ENCODE data around the gene FOLR2.
"Not testable (repeated sequence)": the region's sequence is repeated elsewhere in the genome, so short reads cannot be mapped to it uniquely, and the experiment has no call there.

The FOLR2 gene

GRCh38 chr11:72216638-72217037 lies at the start of gene FOLR2:
FOLR2 (plus strand) TSS chr11:72216794; CDS start chr11:72218585, 1,791 bp downstream.
- in situ Hi-C loops (cut with HindIII; ENCODE audit: low sequenced_read_pairs): no loop called here
- no peak for DNase-seq (ENCODE audit: low read depth, low spot score)

GRCh38 chr11:72169046-72169555 lies 47.5 kb upstream of the FOLR2 start:
- in situ Hi-C loops (cut with HindIII; ENCODE audit: low sequenced_read_pairs); H3K4me3 ChIP-seq (ENCODE audit: low read depth, low read length); DNase-seq (ENCODE audit: low read depth, low spot score): not testable (repeated sequence)

More at GRCh38 chr11:72216638-72217037, at the start of gene FOLR2:
- TF ChIP-seq CTCF (IDR thresholded peaks at IDR 0.05; ENCODE audit: low read depth, low read length): no peak
- no peak within 1 kb of the TSS for H3K4me3 ChIP-seq (ENCODE audit: low read depth, low read length)

- H3K4me3 ChIP-seq (ENCODE audit: low read depth, low read length); in situ Hi-C loops (cut with HindIII; ENCODE audit: low sequenced_read_pairs); DNase-seq (ENCODE audit: low read depth, low spot score): not testable (repeated sequence)
Observed at GRCh38 chr11:72169754-72170153, 46.8 kb upstream of the FOLR2 start.

GRCh38 chr11:72172043-72172442 lies 44.6 kb upstream of the FOLR2 start:
- in situ Hi-C loops (cut with HindIII; ENCODE audit: low sequenced_read_pairs); DNase-seq (ENCODE audit: low read depth, low spot score); H3K4me3 ChIP-seq (ENCODE audit: low read depth, low read length): not testable (repeated sequence)

GRCh38 chr11:72173291-72173690 lies 43.3 kb upstream of the FOLR2 start:
- H3K4me3 ChIP-seq (ENCODE audit: low read depth, low read length): no peak overlapping the region
- in situ Hi-C loops (cut with HindIII; ENCODE audit: low sequenced_read_pairs): no loop called here
- no peak for TF ChIP-seq CTCF (IDR thresholded peaks at IDR 0.05; ENCODE audit: low read depth, low read length)
- no peak for DNase-seq (ENCODE audit: low read depth, low spot score)

GRCh38 chr11:72174302-72175070 lies 42.1 kb upstream of the FOLR2 start:
- DNase-seq (ENCODE audit: low read depth, low spot score): no peak
- H3K4me3 ChIP-seq (ENCODE audit: low read depth, low read length): no peak overlapping the region
- in situ Hi-C loops (cut with HindIII; ENCODE audit: low sequenced_read_pairs): no loop called here
- no peak for TF ChIP-seq CTCF (IDR thresholded peaks at IDR 0.05; ENCODE audit: low read depth, low read length)

- H3K4me3 ChIP-seq (ENCODE audit: low read depth, low read length): no peak overlapping the region
- no peak for TF ChIP-seq CTCF (IDR thresholded peaks at IDR 0.05; ENCODE audit: low read depth, low read length)
- in situ Hi-C loops (cut with HindIII; ENCODE audit: low sequenced_read_pairs): no loop called here
- no peak for DNase-seq (ENCODE audit: low read depth, low spot score)
Observed at GRCh38 chr11:72177656-72178055, 38.9 kb upstream of the FOLR2 start.

- DNase-seq (ENCODE audit: low read depth, low spot score): no peak
- in situ Hi-C loops (cut with HindIII; ENCODE audit: low sequenced_read_pairs): no loop called here
- H3K4me3 ChIP-seq (ENCODE audit: low read depth, low read length): no peak overlapping the region
- no peak for TF ChIP-seq CTCF (IDR thresholded peaks at IDR 0.05; ENCODE audit: low read depth, low read length)
Observed at GRCh38 chr11:72179049-72179803, 37.4 kb upstream of the FOLR2 start.

Measured in astrocyte of the spinal cord (primary cell).